Mononuclear cell (primary cell): ENCODE results near the gene KLC1. TPM values are rescaled to one million over a fixed set of nuclear protein-coding genes. Genes with fewer than 3 reads are reported as not detected.
"Not testable (repeated sequence)": the region's sequence is repeated elsewhere in the genome, so short reads cannot be mapped to it uniquely, and the experiment has no call there.

ENCODE experiments used
- H3K27me3 ChIP-seq: 2 replicates; pipeline ENCODE4 v1.6.0; 2011; ENCODE audit warnings: low read length, control low read depth; ENCODE audit not compliant: insufficient read depth
- H3K4me1 ChIP-seq: 2 replicates; pipeline ENCODE4 v1.5.1; 2011; ENCODE audit warnings: mild to moderate bottlenecking, low read length, control low read depth; ENCODE audit not compliant: insufficient read depth
- H3K4me3 ChIP-seq: 2 replicates; pipeline ENCODE4 v1.5.1; 2011; ENCODE audit warnings: mild to moderate bottlenecking, low read length, moderate library complexity
- H3K9me3 ChIP-seq: 2 replicates; pipeline ENCODE4 v1.5.1; 2011; ENCODE audit warnings: low read depth, mild to moderate bottlenecking, control low read depth, low read length
- total RNA-seq: library from RNA; depleted of rRNA; stranded (reverse); fragments of >200 nt; gene quantifications from one replicate; pipeline ENCODE4 v1.2.3, GENCODE V29; 2012

The KLC1 gene
- 127 TPM for total RNA-seq

DNA sequence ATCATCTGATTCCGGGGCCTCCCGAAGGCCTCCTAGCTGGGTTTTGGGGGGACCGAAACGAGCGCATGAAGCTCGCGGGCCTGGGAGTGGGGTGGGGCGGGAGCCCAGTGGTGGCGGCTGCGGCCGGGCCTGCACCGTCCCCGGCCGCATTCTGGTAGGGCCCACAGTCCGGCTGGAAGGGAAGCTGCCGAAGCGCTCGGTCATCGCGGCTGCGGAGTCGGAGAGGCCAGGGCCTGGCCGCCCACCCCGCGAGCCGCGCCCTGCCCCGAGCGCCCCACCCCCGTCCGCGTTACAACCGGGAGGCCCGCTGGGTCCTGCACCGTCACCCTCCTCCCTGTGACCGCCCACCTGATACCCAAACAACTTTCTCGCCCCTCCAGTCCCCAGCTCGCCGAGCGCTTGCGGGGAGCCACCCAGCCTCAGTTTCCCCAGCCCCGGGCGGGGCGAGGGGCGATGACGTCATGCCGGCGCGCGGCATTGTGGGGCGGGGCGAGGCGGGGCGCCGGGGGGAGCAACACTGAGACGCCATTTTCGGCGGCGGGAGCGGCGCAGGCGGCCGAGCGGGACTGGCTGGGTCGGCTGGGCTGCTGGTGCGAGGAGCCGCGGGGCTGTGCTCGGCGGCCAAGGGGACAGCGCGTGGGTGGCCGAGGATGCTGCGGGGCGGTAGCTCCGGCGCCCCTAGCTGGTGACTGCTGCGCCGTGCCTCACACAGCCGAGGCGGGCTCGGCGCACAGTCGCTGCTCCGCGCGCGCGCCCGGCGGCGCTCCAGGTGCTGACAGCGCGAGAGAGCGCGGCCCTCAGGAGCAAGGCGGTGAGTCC, at the start of gene KLC1:
KLC1 (plus strand) TSS at position 528 of the 819 bp plus-strand sequence. CDS start 25,354 bp downstream, outside the sequence.
- peaks cover 62% of the 10 kb centered on the region for H3K4me1 ChIP-seq
- no peaks in the 10 kb centered on the region for H3K9me3 ChIP-seq
- no peaks in the 10 kb centered on the region for H3K27me3 ChIP-seq
- H3K4me3 ChIP-seq = peak within 1 kb of the TSS; percentile 79

DNA sequence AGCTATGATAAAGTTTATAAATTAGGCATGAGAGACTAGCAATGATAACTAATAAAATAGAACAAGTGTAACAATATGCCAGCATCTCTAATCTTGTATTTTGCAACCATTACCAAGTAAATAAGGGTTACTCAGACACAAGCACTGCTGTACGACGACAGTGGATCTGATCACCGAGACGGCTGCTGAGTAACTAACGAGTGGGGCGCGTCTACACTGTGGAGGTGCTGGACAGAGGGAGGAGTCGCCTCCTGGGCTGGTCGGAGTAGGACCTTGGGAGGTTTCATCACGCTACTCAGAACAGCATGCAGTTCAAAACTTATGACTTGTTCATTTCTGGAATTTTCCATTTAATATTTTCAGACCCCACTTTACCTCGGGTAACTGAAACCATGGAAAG, 47.8 kb upstream of the KLC1 start:
- no peaks in the 10 kb centered on the region for H3K27me3 ChIP-seq
- no peaks in the 10 kb centered on the region for H3K9me3 ChIP-seq
- no peak overlapping the region for H3K4me3 ChIP-seq
- H3K4me1 ChIP-seq = no peaks in the 10 kb centered on the region

DNA sequence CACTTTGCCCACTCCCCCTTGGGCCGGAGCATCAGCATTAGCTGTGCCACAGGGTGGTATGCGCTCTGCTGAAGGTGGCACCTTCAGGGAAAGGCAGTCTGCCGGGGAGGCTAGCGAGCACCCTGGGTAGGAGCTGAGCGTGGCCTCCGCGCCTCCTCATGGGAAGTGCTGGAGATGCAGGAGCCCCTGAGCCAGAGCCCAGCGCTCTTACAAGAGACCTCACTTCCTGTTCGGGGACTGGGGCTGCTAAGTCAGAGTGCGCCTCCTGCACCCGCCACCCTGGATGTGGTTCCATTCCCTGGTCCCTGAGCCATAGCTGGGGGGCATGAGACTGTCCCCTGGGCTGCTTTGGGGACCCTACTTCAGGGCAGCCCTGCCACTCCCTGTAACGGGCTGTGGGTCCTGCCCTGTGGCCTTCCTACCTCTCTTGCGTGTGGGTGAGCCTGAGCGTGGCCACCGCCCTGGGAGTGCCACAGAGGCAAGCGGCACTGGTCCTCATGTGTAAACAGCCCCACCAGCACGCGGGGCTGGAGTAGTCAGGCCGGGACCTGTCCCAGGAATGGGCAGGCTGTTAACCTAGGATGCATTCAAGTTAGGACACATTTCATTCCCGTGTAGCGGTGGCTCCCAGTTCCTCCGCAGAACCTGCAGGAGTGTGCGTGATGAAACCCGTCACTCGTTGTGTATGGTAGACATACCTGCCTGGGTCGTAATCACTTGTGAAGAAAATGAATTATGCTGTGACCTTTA, 46.9 kb upstream of the KLC1 start:
- H3K4me3 ChIP-seq = no peak overlapping the region
- no peaks in the 10 kb centered on the region for H3K27me3 ChIP-seq
- no peaks in the 10 kb centered on the region for H3K4me1 ChIP-seq
- H3K9me3 ChIP-seq = no peaks in the 10 kb centered on the region

DNA sequence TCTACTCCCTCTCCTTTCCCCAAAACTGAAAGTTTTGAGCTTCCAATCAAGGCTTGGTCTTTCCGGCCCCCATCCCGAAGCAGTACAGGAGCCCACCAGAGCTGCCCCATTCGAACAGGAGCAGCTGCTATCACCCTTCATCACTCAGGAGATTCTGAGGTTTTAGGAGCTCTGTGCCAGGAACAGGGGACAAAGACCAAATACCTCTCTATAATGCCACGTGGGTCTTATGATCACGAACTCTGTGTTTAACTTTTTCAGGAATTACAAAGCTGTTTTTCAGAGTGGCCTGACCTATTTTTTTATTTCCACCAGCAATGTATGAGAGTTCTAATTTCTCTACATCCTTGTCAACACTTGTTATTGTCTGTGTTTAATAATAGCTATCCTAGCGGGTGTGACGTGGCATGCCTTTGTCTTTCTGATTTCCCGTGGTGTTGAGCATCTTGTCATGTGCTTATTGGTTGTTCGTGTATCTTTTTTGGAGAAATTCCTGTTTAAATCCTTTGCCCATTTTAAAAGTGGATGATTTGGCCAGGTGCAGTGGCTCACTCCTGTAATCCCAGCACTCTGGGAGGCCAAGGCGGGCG, 44.6 kb upstream of the KLC1 start:
- Histone ChIP-seq H3K27me3 (no peaks in the 10 kb centered on the region), H3K9me3 (no peaks in the 10 kb centered on the region), H3K4me3 (no peak overlapping the region), H3K4me1 (no peaks in the 10 kb centered on the region)

DNA sequence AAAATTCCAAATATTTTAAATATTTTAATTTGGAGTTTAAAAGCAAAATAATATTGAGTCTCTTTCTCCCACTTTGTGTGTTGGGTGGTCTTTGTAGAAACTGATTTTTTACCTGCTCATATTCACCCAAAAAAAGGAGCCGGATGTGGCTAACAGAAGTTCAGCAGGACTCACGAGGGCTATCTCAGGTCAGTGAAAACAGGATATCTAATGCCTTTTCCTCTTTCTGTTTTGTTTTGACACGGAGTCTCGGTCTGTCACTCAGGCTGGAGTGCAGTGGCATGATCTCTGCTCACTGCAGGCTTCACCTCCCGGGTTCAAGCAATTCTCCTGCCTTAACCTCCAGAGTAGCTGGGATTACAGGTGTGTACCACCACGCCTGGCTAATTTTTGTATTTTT, 35.4 kb upstream of the KLC1 start:
- Histone ChIP-seq H3K4me1 (no peaks in the 10 kb centered on the region), H3K4me3 (no peak overlapping the region), H3K9me3 (no peaks in the 10 kb centered on the region), H3K27me3 (no peaks in the 10 kb centered on the region)

DNA sequence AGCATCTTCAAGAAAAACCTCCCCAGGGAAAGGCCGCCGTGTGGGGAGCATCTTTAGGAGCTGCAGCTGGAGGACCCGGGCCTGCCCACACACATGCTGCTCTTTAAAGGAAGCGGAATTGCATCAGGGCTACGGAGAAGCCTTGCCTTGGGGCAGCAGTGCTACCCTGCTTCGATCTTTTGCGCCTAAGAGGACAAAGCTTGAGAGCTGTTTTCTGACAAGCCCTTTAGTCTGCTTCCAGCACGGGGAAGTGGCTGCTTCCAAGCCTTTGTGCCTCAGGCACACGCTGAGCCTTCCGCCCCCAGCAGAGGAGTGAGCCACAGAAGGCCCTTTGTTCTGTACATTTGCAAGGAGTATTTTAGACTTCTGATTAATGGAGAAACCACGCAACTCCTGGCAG, 34.7 kb upstream of the KLC1 start:
- no peaks in the 10 kb centered on the region for H3K4me1 ChIP-seq
- H3K27me3 ChIP-seq = no peaks in the 10 kb centered on the region
- no peak overlapping the region for H3K4me3 ChIP-seq
- H3K9me3 ChIP-seq = no peaks in the 10 kb centered on the region

DNA sequence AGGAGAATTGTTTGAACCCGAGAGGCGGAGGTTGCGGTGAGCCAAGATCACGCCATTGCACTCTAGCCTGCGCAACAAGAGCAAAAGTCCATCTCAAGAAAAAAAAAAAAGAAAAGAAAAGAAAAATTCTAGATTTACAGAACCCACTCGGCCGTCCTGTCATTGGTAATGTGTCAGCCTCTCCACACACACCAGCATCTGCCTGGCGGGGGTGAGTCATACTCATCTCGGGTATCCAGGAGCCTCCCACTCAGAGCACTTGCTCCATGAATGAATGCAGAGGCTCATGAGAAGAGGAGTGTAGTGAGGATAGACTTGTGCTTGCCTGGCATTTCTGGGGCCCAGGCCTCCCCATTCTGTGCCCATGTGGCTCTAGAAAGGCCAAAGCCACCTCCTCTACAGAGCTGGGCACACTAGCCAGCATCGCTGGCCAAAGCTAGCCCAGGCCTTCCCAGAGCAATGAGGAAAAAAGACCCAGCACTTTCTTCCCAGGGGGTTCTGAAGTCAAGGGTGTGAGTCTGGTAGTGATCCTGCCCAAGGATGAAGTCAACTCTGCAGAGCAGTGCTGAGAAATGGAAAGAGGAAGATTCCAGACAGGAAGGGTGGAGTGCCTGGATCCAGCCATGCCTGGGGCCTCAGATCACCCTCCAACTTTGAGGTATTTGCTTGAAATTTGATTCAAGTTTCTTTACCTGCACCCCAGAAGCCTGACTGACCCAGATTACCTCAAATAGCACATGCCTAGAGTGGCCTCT, 31.2 kb upstream of the KLC1 start:
- Histone ChIP-seq H3K4me3 (no peak overlapping the region), H3K27me3 (no peaks in the 10 kb centered on the region), H3K9me3 (no peaks in the 10 kb centered on the region), H3K4me1 (no peaks in the 10 kb centered on the region)

DNA sequence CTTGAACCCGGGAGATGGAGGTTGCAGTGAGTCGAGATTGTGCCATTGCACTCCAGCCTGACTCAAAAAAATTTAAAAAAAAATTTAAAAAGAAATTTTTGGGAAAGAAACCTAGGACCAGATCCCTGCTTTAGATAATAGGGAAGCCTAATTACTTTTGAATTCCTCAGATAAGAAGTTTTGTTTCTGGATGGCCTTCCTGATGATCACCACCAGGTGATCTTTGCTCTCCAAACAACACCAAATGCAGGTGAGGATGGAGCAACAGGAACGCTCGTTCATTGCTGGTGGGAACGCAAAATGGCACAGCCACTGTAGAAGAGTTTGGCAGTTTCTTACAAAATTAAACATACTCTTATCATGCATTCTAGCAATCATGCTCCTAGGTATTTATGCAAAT, 28.5 kb upstream of the KLC1 start:
- H3K4me1 ChIP-seq = no peaks in the 10 kb centered on the region
- no peaks in the 10 kb centered on the region for H3K9me3 ChIP-seq
- no peaks in the 10 kb centered on the region for H3K27me3 ChIP-seq
- H3K4me3 ChIP-seq = no peak overlapping the region

DNA sequence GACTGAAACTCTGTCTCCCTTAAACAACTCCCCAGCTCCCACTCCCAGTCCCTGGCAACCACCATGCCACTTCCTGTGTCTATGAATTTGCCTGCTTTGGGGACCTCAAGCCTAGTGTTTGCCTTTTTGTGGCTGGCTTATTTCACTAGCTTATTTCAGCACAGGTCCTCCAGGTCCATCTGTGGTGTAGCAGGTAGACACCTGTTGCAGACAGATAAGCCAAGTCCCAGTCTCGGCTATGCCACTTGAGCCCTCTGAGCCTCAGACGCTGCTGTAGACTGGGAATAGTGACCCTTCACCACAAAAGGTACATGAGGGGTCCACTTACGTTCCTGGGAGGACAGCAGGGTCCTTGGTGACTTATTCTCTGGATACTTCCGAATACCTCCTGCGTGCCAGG, 24.4 kb upstream of the KLC1 start:
- H3K27me3 ChIP-seq = peaks cover 4% of the 10 kb centered on the region
- H3K4me1 ChIP-seq = peaks cover 18% of the 10 kb centered on the region
- no peak overlapping the region for H3K4me3 ChIP-seq
- no peaks in the 10 kb centered on the region for H3K9me3 ChIP-seq

DNA sequence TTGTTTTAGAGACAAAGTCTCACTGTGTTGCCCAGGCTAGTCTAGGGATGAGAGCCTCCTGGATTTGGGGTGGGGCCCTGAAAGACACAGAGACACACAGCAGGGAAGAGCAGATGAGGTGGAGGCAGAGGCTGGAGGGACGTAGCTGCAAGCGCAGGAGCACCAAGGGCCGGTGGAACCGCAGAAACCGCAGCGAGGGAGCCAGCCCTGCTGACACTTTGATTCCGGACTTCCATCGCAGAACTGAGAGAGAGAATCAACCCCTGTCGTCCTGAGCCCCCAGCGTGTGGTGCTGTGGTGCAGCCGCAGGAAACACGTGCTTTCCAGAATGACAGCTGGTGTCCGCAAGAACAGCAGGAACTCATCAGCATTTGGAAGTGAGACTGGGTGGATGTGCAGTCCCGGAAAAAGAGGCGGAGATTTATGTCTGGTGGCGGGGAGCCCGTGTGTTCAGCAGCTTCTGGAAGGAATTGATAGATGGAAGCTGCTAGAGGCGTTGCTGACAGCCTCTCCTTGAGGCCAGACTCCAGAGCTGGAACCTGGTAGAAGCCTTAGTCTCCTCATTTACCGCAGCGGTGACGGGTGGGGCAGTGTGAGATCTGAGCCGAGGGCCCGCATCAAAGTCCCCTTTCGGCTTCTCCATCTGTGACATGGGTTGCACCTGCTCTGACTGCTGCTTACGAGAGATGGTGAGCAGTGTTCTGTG, 21.9 kb upstream of the KLC1 start:
- peaks cover 4% of the 10 kb centered on the region for H3K27me3 ChIP-seq
- H3K4me1 ChIP-seq = peaks cover 18% of the 10 kb centered on the region
- H3K4me3 ChIP-seq = no peak overlapping the region
- H3K9me3 ChIP-seq = peaks cover 6% of the 10 kb centered on the region

DNA sequence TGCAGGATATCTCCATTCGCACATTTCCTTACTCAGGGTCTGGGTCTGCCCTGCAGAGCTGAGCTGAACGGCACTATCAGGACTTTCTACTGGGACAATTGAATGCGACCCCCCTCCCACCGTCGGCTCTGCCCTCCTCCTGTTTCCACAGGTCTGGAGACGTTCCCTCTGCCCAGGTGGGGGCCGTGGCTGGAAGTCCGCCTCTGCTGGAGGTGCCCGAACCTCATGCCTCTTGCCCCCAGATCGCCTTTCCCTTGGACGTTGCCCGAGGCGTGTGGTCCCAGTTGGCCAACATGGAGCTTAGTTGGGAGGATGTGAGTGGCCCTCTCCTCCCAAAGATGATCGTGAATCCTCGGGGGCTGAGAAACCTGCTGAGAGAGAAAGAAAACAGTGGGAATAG, 21.2 kb upstream of the KLC1 start:
- Histone ChIP-seq H3K4me3 (no peak overlapping the region), H3K4me1 (peaks cover 18% of the 10 kb centered on the region), H3K9me3 (peaks cover 6% of the 10 kb centered on the region)

DNA sequence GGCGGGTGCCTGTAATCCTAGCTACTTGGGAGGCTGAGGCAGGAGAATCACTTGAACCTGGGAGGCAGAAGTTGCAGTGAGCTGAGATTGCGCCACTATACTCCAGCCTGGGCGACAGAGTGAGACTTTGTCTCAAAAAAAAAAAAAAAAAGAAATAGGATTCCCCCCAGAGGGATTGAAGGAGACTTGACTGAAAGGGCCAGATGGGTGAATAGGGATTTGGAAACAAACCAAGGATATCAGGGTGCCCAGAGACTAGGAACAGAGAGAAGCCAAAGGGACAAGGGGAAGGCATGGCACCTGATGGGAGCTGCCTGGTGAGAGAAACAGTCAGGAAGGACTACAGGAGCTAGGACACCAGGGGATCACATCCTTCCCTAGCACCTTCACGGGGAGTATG, 19.9 kb upstream of the KLC1 start:
- not testable (repeated sequence) for H3K9me3 ChIP-seq, H3K4me3 ChIP-seq, H3K27me3 ChIP-seq
- peaks cover 18% of the 10 kb centered on the region for H3K4me1 ChIP-seq

More for the DNA sequence above, 21.2 kb upstream of the KLC1 start:
- peaks cover 4% of the 10 kb centered on the region for H3K27me3 ChIP-seq

DNA sequence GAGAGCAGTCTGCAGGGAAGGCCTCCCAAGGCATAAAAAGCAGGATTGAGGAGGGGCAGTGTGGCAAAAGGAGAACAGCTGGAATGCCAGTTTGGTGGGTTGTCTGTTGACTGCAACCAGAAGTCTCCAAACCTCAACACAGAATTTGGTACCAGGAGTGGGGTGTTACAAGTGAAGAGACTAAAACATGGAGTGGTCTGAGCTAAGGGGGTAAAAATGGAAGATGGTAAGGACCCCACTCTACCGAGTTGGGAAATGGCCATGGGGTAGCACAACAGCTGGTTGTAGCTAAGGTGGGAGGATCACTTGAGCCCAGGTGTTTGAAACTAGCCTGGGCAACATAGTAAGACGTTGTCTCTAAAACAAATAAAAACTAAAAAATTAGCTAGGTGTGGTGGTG, 17.8 kb upstream of the KLC1 start:
- Histone ChIP-seq H3K4me1 (peaks cover 18% of the 10 kb centered on the region), H3K4me3 (no peak overlapping the region), H3K9me3 (peaks cover 6% of the 10 kb centered on the region), H3K27me3 (peaks cover 4% of the 10 kb centered on the region)

DNA sequence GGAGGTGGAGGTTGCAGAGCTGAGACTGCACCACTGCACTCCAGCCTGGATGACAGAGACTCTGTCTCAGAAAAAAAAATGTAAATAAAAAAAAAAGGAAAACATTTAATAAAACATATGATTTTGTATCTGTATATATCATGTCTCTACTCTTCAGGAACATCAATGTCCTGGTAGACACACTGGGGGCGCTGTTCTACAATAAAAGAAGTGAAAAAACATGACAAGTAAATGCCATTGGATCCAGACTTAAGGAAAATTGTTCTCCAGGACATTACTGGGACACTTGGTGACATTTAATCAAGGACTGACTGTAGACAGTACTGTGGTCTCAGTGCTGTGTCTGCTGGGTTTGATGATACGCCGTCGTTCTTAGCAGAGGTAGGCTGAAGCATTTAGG, 15.5 kb upstream of the KLC1 start:
- H3K4me3 ChIP-seq = no peak overlapping the region
- H3K9me3 ChIP-seq = peaks cover 6% of the 10 kb centered on the region
- peaks cover 3% of the 10 kb centered on the region for H3K27me3 ChIP-seq
- H3K4me1 ChIP-seq = no peaks in the 10 kb centered on the region
